IPS-15b (cell line): ENCODE results near the gene NDUFS4.

Source experiments
- H3K27me3 ChIP-seq: one replicate; pipeline ENCODE4 v1.6.1; 2013; ENCODE audit warnings: low read length; ENCODE audit not compliant: control insufficient read depth, insufficient read depth
- H3K36me3 ChIP-seq: one replicate; pipeline ENCODE4 v1.6.1; 2013; ENCODE audit warnings: low read length; ENCODE audit not compliant: control insufficient read depth, insufficient read depth
- H3K4me1 ChIP-seq: one replicate; pipeline ENCODE4 v1.6.1; 2013; ENCODE audit warnings: mild to moderate bottlenecking, low read length; ENCODE audit not compliant: control insufficient read depth, insufficient read depth
- H3K4me3 ChIP-seq: one replicate; pipeline ENCODE4 v1.5.1; 2013; ENCODE audit warnings: low read depth, low read length
- H3K9ac ChIP-seq: one replicate; pipeline ENCODE4 v1.6.1; 2013; ENCODE audit warnings: low read depth, mild to moderate bottlenecking, low read length
- H3K9me3 ChIP-seq: one replicate; pipeline ENCODE4 v1.6.1; 2013; ENCODE audit warnings: mild to moderate bottlenecking, low read length; ENCODE audit not compliant: control insufficient read depth, insufficient read depth

Gene NDUFS4

DNA sequence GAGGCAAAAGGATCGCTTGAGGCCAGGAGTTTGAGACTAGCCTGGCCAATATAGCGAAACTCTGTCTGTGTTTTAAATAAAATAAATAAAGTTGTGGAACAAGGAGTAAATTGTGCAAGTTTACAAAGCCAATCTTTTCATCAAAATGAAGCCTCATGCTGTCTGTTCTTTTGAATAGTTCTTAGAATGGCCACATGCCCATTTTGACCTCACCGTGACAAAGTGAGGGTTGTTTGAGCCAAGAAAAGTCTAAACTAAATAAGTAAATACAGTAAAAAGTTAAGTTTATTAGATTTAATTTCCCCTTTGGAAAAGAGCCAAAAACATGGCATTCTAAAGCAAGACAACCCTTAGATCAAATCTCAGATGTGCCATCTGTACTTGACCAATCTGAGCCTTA is 165.7 kb downstream of the NDUFS4 start:
- H3K27me3 ChIP-seq: no peaks in the 10 kb centered on the region
- no peaks in the 10 kb centered on the region for H3K9me3 ChIP-seq
- no peak overlapping the region for H3K9ac ChIP-seq
- no peak overlapping the region for H3K4me3 ChIP-seq
- H3K4me1 ChIP-seq: no peaks in the 10 kb centered on the region
- H3K36me3 ChIP-seq: no peaks in the 10 kb centered on the region

DNA sequence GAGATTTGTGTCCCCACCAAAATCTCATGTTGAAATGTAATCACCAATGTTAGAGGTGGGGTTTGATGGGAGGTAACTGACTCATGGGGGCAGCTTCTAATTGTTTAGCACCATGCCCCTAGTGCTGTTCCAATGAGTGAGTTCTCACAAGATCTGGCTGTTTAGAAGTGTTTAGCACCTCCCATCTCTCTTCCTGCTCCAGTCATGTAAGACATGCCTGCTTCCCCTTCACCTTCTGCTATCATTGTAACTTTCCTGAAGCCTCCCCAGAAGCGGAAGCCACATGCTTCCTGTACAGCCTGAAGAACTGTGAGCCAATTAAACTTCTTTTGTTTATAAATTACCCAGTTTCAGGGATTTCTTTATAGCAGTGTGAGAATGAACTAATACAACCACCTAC is 170.5 kb downstream of the NDUFS4 start:
- Histone ChIP-seq H3K4me1 (no peaks in the 10 kb centered on the region), H3K4me3 (no peak overlapping the region), H3K36me3 (no peaks in the 10 kb centered on the region), H3K9me3 (no peaks in the 10 kb centered on the region), H3K9ac (no peak overlapping the region), H3K27me3 (no peaks in the 10 kb centered on the region)
